Panc1 (cell line): ENCODE data around the gene TIMELESS.

ENCODE experiments used
- CTCF ChIP-seq: fragments of 450-650 bp; IDR thresholded peaks from 2 replicates; pipeline ENCODE4 v1.5.1; 2017; ENCODE audit warnings: mild to moderate bottlenecking
- POLR2AphosphoS5 ChIP-seq: IDR thresholded peaks from 2 replicates; pipeline ENCODE4 v1.6.1; 2012; ENCODE audit warnings: mild to moderate bottlenecking, low read depth, low read length, moderate library complexity
- SIN3A ChIP-seq: IDR thresholded peaks from 2 replicates; pipeline ENCODE4 v1.6.1; 2012; ENCODE audit warnings: low read depth, mild to moderate bottlenecking, low read length, moderate library complexity, borderline replicate concordance; ENCODE audit not compliant: insufficient read depth

GRCh38 chr12:56391721-56392120 lies 57.5 kb downstream of the TIMELESS start:
- TF ChIP-seq POLR2AphosphoS5 (no peak), CTCF (no peak), SIN3A (no peak)
